Measurements from ENCODE around the gene ARHGAP26.

- TF ChIP-seq, protein P1, sequence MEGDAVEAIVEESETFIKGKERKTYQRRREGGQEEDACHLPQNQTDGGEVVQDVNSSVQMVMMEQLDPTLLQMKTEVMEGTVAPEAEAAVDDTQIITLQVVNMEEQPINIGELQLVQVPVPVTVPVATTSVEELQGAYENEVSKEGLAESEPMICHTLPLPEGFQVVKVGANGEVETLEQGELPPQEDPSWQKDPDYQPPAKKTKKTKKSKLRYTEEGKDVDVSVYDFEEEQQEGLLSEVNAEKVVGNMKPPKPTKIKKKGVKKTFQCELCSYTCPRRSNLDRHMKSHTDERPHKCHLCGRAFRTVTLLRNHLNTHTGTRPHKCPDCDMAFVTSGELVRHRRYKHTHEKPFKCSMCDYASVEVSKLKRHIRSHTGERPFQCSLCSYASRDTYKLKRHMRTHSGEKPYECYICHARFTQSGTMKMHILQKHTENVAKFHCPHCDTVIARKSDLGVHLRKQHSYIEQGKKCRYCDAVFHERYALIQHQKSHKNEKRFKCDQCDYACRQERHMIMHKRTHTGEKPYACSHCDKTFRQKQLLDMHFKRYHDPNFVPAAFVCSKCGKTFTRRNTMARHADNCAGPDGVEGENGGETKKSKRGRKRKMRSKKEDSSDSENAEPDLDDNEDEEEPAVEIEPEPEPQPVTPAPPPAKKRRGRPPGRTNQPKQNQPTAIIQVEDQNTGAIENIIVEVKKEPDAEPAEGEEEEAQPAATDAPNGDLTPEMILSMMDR (conservative IDR thresholded peaks at IDR 0.05; ENCODE audit: low read depth in 2 of 2), result no peak
- TF ChIP-seq, protein P2, sequence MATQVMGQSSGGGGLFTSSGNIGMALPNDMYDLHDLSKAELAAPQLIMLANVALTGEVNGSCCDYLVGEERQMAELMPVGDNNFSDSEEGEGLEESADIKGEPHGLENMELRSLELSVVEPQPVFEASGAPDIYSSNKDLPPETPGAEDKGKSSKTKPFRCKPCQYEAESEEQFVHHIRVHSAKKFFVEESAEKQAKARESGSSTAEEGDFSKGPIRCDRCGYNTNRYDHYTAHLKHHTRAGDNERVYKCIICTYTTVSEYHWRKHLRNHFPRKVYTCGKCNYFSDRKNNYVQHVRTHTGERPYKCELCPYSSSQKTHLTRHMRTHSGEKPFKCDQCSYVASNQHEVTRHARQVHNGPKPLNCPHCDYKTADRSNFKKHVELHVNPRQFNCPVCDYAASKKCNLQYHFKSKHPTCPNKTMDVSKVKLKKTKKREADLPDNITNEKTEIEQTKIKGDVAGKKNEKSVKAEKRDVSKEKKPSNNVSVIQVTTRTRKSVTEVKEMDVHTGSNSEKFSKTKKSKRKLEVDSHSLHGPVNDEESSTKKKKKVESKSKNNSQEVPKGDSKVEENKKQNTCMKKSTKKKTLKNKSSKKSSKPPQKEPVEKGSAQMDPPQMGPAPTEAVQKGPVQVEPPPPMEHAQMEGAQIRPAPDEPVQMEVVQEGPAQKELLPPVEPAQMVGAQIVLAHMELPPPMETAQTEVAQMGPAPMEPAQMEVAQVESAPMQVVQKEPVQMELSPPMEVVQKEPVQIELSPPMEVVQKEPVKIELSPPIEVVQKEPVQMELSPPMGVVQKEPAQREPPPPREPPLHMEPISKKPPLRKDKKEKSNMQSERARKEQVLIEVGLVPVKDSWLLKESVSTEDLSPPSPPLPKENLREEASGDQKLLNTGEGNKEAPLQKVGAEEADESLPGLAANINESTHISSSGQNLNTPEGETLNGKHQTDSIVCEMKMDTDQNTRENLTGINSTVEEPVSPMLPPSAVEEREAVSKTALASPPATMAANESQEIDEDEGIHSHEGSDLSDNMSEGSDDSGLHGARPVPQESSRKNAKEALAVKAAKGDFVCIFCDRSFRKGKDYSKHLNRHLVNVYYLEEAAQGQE (IDR thresholded peaks at IDR 0.05; ENCODE audit: unreplicated experiment), result no peak
- TF ChIP-seq EZH2phosphoT487 (IDR thresholded peaks at IDR 0.05; ENCODE audit: unreplicated experiment), result no peak
- no peak for TF ChIP-seq POLR2AphosphoS5 (IDR thresholded peaks at IDR 0.05; ENCODE audit: low read depth)
- no peak for TF ChIP-seq EZH2 (IDR thresholded peaks at IDR 0.05; ENCODE audit: low read depth, unreplicated experiment)
- no peak for TF ChIP-seq CREB1 (CRISPR knock-in tag; IDR thresholded peaks at IDR 0.05; ENCODE audit: low read depth)
Measured at GRCh38 chr5:143142596-143143435, 372.6 kb downstream of the ARHGAP26 start.

Measured in GM23338 (cell line).